Nephron (organoid): ENCODE measurements around the gene COPG2.
"Not testable (repeated sequence)": the region's sequence is repeated elsewhere in the genome, so short reads cannot be mapped to it uniquely, and the experiment has no call there.

Experiments
- H3K27ac Mint-ChIP-seq, 3 experiments: 2 replicates each; pipeline ENCODE4 v1.8.0; 2020; ENCODE audit warnings: mixed read lengths in 3 of 3, mild to moderate bottlenecking in 2 of 3, moderate library complexity in 1 of 3
- H3K27me3 Mint-ChIP-seq: 2 replicates; pipeline ENCODE4 v1.8.0; 2021; ENCODE audit warnings: low read depth, mild to moderate bottlenecking, moderate library complexity, mixed read lengths
- H3K36me3 Mint-ChIP-seq: 2 replicates; pipeline ENCODE4 v1.8.0; 2020; ENCODE audit warnings: low read depth, mixed read lengths
- H3K4me1 Mint-ChIP-seq: 2 replicates; pipeline ENCODE4 v1.8.0; 2020; ENCODE audit warnings: mixed read lengths
- H3K4me3 Mint-ChIP-seq, 3 experiments: 2 replicates each; pipeline ENCODE4 v1.8.0; 2020; ENCODE audit warnings: mild to moderate bottlenecking in 3 of 3, mixed read lengths in 3 of 3, moderate library complexity in 2 of 3
- H3K9me3 Mint-ChIP-seq: 2 replicates; pipeline ENCODE4 v1.8.0; 2020; ENCODE audit warnings: mixed read lengths
- CTCF ChIP-seq, 3 experiments: fragments of 200-600 bp; sonication (generic); IDR thresholded peaks; one replicate each; pipeline ENCODE4 v1.5.0; 2021; ENCODE audit warnings: antibody characterized with exemption in 3 of 3; ENCODE audit not compliant: unreplicated experiment in 3 of 3

The COPG2 gene

GRCh38 chr7:130606161-130606560 is 62.4 kb downstream of the COPG2 start:
- TF ChIP-seq CTCF (IDR thresholded peaks at IDR 0.05; ENCODE audit: unreplicated experiment in 3 of 3), result no peak
- H3K4me3 Mint-ChIP-seq, result no peak overlapping the region
- H3K9me3 Mint-ChIP-seq, result peaks cover 19% of the 10 kb centered on the region
- peaks cover 94% of the 10 kb centered on the region for H3K36me3 Mint-ChIP-seq
- no peaks in the 10 kb centered on the region for H3K27me3 Mint-ChIP-seq
- H3K27ac Mint-ChIP-seq, result no peak overlapping the region
- no peaks in the 10 kb centered on the region for H3K4me1 Mint-ChIP-seq

- peaks cover 14% of the 10 kb centered on the region for H3K9me3 Mint-ChIP-seq
- H3K4me3 Mint-ChIP-seq, result no peak overlapping the region
- peaks cover 72% of the 10 kb centered on the region for H3K36me3 Mint-ChIP-seq
- H3K27ac Mint-ChIP-seq, result no peak overlapping the region
- no peaks in the 10 kb centered on the region for H3K4me1 Mint-ChIP-seq
- TF ChIP-seq CTCF (IDR thresholded peaks at IDR 0.05; ENCODE audit: unreplicated experiment in 3 of 3), result no peak
- H3K27me3 Mint-ChIP-seq, result no peaks in the 10 kb centered on the region
These were observed 70.5 kb downstream of the COPG2 start for GRCh38 chr7:130598056-130598455.

GRCh38 chr7:130595986-130596385 is 72.6 kb downstream of the COPG2 start:
- Mint-ChIP-seq H3K4me3 (no peak overlapping the region), H3K36me3 (peaks cover 64% of the 10 kb centered on the region), H3K27me3 (no peaks in the 10 kb centered on the region), H3K9me3 (peaks cover 15% of the 10 kb centered on the region), H3K27ac (no peak overlapping the region), H3K4me1 (no peaks in the 10 kb centered on the region)
- TF ChIP-seq CTCF (IDR thresholded peaks at IDR 0.05; ENCODE audit: unreplicated experiment in 3 of 3), result no peak

- Mint-ChIP-seq H3K36me3 (peaks cover 75% of the 10 kb centered on the region), H3K4me1 (no peaks in the 10 kb centered on the region), H3K4me3 (no peak overlapping the region), H3K27me3 (no peaks in the 10 kb centered on the region), H3K27ac (peak overlapping the region in 2 of 3 experiments; percentile 21 to 25), H3K9me3 (peaks cover 28% of the 10 kb centered on the region)
- no peak for TF ChIP-seq CTCF (IDR thresholded peaks at IDR 0.05; ENCODE audit: unreplicated experiment in 3 of 3)
These were observed 75.5 kb downstream of the COPG2 start for GRCh38 chr7:130593033-130593432.

- H3K27ac Mint-ChIP-seq, H3K4me1 Mint-ChIP-seq, H3K4me3 Mint-ChIP-seq, H3K27me3 Mint-ChIP-seq: not testable (repeated sequence)
- peaks cover 32% of the 10 kb centered on the region for H3K9me3 Mint-ChIP-seq
- H3K36me3 Mint-ChIP-seq, result peaks cover 68% of the 10 kb centered on the region
These were observed 77.1 kb downstream of the COPG2 start for GRCh38 chr7:130591464-130591863.

- Mint-ChIP-seq H3K36me3 (peaks cover 50% of the 10 kb centered on the region), H3K9me3 (peaks cover 41% of the 10 kb centered on the region)
- not testable (repeated sequence) for H3K4me1 Mint-ChIP-seq, H3K27ac Mint-ChIP-seq, H3K27me3 Mint-ChIP-seq, H3K4me3 Mint-ChIP-seq
These were observed 82.6 kb downstream of the COPG2 start for GRCh38 chr7:130585932-130586331.

- not testable (repeated sequence) for H3K4me1 Mint-ChIP-seq, H3K27ac Mint-ChIP-seq, H3K27me3 Mint-ChIP-seq, H3K4me3 Mint-ChIP-seq
- Mint-ChIP-seq H3K36me3 (peaks cover 49% of the 10 kb centered on the region), H3K9me3 (peaks cover 56% of the 10 kb centered on the region)
These were observed 93.4 kb downstream of the COPG2 start for GRCh38 chr7:130575110-130575509.

GRCh38 chr7:130570144-130570543 is 98.4 kb downstream of the COPG2 start:
- H3K4me1 Mint-ChIP-seq, H3K4me3 Mint-ChIP-seq, H3K27ac Mint-ChIP-seq, H3K27me3 Mint-ChIP-seq: not testable (repeated sequence)
- Mint-ChIP-seq H3K9me3 (peaks cover 78% of the 10 kb centered on the region), H3K36me3 (peaks cover 75% of the 10 kb centered on the region)
